Mesothelial cell of epicardium (in vitro differentiated cells): ENCODE measurements around the gene BIN1. TPM values are rescaled to one million over a fixed set of nuclear protein-coding genes. Genes with fewer than 3 reads are reported as not detected.

ENCODE experiments used
- DNase-seq, 2 experiments: peaks; one replicate each; pipeline ENCODE4 v3.0.0; 2021; ENCODE audit warnings: low spot score in 2 of 2; ENCODE audit not compliant: unreplicated experiment in 2 of 2
- H3K27ac Mint-ChIP-seq: 2 replicates; pipeline ENCODE4 v1.8.0; 2021; ENCODE audit warnings: mixed read lengths
- H3K27me3 Mint-ChIP-seq: 2 replicates; pipeline ENCODE4 v1.8.0; 2021; ENCODE audit warnings: low read depth, mixed read lengths
- H3K36me3 Mint-ChIP-seq: 2 replicates; pipeline ENCODE4 v1.8.0; 2021; ENCODE audit warnings: mixed read lengths
- H3K4me1 Mint-ChIP-seq: 2 replicates; pipeline ENCODE4 v1.8.0; 2021; ENCODE audit warnings: mixed read lengths
- H3K4me3 Mint-ChIP-seq: 2 replicates; pipeline ENCODE4 v1.8.0; 2021; ENCODE audit warnings: mild to moderate bottlenecking, moderate library complexity, mixed read lengths
- H3K9me3 Mint-ChIP-seq: 2 replicates; pipeline ENCODE4 v1.8.0; 2021; ENCODE audit warnings: mixed read lengths
- total RNA-seq: library from RNA; stranded (reverse); gene quantifications from 3 replicates; pipeline ENCODE4 v1.2.1, GENCODE V29; 2021
- TF ChIP-seq, protein P1 (sequence below): fragments of 200-600 bp; sonication (generic); IDR thresholded peaks from one replicate; pipeline ENCODE4 v1.5.0; 2021; ENCODE audit warnings: antibody characterized with exemption; ENCODE audit not compliant: unreplicated experiment

The BIN1 gene
- total RNA-seq, 1 donor from 2014 or later, result 45.7 TPM

- TF ChIP-seq, protein P1, sequence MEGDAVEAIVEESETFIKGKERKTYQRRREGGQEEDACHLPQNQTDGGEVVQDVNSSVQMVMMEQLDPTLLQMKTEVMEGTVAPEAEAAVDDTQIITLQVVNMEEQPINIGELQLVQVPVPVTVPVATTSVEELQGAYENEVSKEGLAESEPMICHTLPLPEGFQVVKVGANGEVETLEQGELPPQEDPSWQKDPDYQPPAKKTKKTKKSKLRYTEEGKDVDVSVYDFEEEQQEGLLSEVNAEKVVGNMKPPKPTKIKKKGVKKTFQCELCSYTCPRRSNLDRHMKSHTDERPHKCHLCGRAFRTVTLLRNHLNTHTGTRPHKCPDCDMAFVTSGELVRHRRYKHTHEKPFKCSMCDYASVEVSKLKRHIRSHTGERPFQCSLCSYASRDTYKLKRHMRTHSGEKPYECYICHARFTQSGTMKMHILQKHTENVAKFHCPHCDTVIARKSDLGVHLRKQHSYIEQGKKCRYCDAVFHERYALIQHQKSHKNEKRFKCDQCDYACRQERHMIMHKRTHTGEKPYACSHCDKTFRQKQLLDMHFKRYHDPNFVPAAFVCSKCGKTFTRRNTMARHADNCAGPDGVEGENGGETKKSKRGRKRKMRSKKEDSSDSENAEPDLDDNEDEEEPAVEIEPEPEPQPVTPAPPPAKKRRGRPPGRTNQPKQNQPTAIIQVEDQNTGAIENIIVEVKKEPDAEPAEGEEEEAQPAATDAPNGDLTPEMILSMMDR, result no peak
- DNase-seq, result no peak
- H3K4me3 Mint-ChIP-seq, result no peak overlapping the region
- no peaks in the 10 kb centered on the region for H3K27me3 Mint-ChIP-seq
- no peaks in the 10 kb centered on the region for H3K9me3 Mint-ChIP-seq
- H3K36me3 Mint-ChIP-seq, result peaks cover 9% of the 10 kb centered on the region
- no peak overlapping the region for H3K27ac Mint-ChIP-seq
- H3K4me1 Mint-ChIP-seq, result peaks cover 9% of the 10 kb centered on the region
Measured at GRCh38 chr2:127059559-127059958, 47.4 kb downstream of the BIN1 start.

DNA sequence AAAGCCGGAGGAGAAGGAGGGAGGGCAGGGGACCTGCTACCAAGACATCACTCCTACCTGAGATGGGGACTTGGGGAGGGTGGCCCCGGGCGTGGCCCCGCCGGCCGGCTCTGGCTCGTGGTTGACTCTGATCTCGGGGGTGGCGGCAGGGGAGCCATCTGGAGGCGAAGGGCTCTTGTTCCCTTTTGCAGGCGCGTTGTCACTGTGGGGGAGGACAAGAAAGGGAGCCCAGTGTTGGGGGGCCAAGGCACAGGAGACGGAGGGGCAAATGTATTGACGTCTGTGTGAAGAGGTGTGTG, 48.1 kb downstream of the BIN1 start:
- peaks cover 9% of the 10 kb centered on the region for H3K36me3 Mint-ChIP-seq
- DNase-seq, result no peak
- peaks cover 6% of the 10 kb centered on the region for H3K4me1 Mint-ChIP-seq
- no peak overlapping the region for H3K27ac Mint-ChIP-seq
- no peaks in the 10 kb centered on the region for H3K9me3 Mint-ChIP-seq
- H3K27me3 Mint-ChIP-seq, result no peaks in the 10 kb centered on the region
- TF ChIP-seq, protein P1, result no peak
- H3K4me3 Mint-ChIP-seq, result no peak overlapping the region

GRCh38 chr2:127058246-127058953, 48.6 kb downstream of the BIN1 start:
- Mint-ChIP-seq H3K4me1 (peaks cover 6% of the 10 kb centered on the region), H3K9me3 (no peaks in the 10 kb centered on the region), H3K36me3 (peaks cover 9% of the 10 kb centered on the region), H3K27me3 (no peaks in the 10 kb centered on the region), H3K4me3 (no peak overlapping the region), H3K27ac (no peak overlapping the region)
- DNase-seq, result no peak
- TF ChIP-seq, protein P1, result no peak

GRCh38 chr2:127057371-127058245, 49.3 kb downstream of the BIN1 start:
- H3K36me3 Mint-ChIP-seq, result peaks cover 6% of the 10 kb centered on the region
- H3K27me3 Mint-ChIP-seq, result no peaks in the 10 kb centered on the region
- TF ChIP-seq, protein P1, result no peak
- H3K4me1 Mint-ChIP-seq, result peaks cover 6% of the 10 kb centered on the region
- H3K27ac Mint-ChIP-seq, result no peak overlapping the region
- H3K4me3 Mint-ChIP-seq, result no peak overlapping the region
- no peak for DNase-seq
- no peaks in the 10 kb centered on the region for H3K9me3 Mint-ChIP-seq

DNA sequence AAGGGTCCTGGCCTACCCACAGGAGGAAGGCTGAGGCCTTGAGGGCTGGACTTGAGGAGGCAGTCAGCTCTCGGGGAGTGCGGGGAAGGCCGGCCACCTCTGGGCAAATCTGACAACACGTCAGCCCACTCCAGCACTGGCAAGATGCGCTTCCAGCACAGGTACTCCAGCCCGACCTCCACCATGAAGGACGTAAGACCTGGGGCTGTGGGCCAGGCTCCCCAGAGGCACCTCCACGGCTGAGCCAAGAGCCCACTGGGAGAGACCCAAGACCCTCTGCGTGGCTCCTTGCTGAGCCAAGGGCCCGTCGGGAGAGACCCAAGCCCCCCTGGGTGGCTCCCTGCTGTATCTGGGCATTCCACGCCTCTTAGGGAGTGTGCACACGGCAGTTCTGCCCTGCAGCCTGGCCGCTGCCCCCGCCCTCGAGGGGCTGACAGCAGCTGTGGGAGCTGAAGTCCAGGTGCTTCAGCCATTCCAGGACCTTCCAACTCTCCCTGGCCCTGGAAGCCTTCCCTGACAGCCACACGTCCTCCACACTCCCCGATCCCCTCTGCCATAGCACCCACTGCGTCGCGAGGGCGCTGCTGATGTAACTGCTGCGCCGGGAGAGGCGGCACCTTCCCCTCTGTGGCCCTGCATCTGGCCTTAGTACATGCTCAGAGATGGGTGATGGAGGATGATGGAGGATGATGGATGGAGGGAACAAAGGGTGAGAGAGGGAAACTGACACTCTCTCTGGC, 50.2 kb downstream of the BIN1 start:
- DNase-seq, result no peak
- H3K4me1 Mint-ChIP-seq, result peaks cover 6% of the 10 kb centered on the region
- no peaks in the 10 kb centered on the region for H3K9me3 Mint-ChIP-seq
- H3K4me3 Mint-ChIP-seq, result no peak overlapping the region
- H3K36me3 Mint-ChIP-seq, result peaks cover 3% of the 10 kb centered on the region
- no peaks in the 10 kb centered on the region for H3K27me3 Mint-ChIP-seq
- TF ChIP-seq, protein P1, result no peak
- H3K27ac Mint-ChIP-seq, result no peak overlapping the region
